H1 (cell line): ENCODE results near the gene HTRA2. TPM values are rescaled to one million over a fixed set of nuclear protein-coding genes. Genes with fewer than 3 reads are reported as not detected.
A peak's percentile ranks its signal among the peaks of the same experiment; 100 is the strongest.

Source experiments
- CHD1 ChIP-seq: IDR thresholded peaks from 2 replicates; pipeline ENCODE4 v1.6.1; 2012; ENCODE audit warnings: low read depth, low read length, improper control_type of control experiment
- CHD7 ChIP-seq: fragments of 300-600 bp; sonication (generic); IDR thresholded peaks from 2 replicates; pipeline ENCODE4 v1.7.1; 2012; ENCODE audit warnings: low read length, moderate library complexity, mild to moderate bottlenecking, inconsistent platforms; ENCODE audit not compliant: insufficient replicate concordance
- EZH2 ChIP-seq: fragments of 200-600 bp; sonication (generic); IDR thresholded peaks from 2 replicates; pipeline ENCODE4 v1.7.1; 2012; ENCODE audit warnings: low read depth, mild to moderate bottlenecking, moderate library complexity, low read length, inconsistent platforms; ENCODE audit not compliant: severe bottlenecking
- KDM4A ChIP-seq: IDR thresholded peaks from one replicate; pipeline ENCODE4 v1.7.1; 2012; ENCODE audit warnings: low read depth, mild to moderate bottlenecking, moderate library complexity, low read length, inconsistent platforms; ENCODE audit not compliant: severe bottlenecking
- POLR2A ChIP-seq, 2 experiments: IDR thresholded peaks; 1 replicate in 1 of 2; 2 replicates in 1 of 2; pipeline ENCODE4 v1.6.1; 2011; ENCODE audit warnings: low read depth in 2 of 2, low read length in 2 of 2, mild to moderate bottlenecking in 2 of 2; ENCODE audit errors: control extremely low read depth in 1 of 2
- RBBP5 ChIP-seq: IDR thresholded peaks from 2 replicates; pipeline ENCODE4 v1.7.1; 2012; ENCODE audit warnings: low read depth, mild to moderate bottlenecking, inconsistent platforms, low read length, moderate library complexity, borderline replicate concordance
- RNF2 ChIP-seq: fragments of 200-900, 300-1000 bp; sonication (generic); IDR thresholded peaks from 2 replicates; pipeline ENCODE4 v1.7.1; 2016; ENCODE audit warnings: borderline replicate concordance, low read depth, mild to moderate bottlenecking, antibody characterized with exemption, low read length; ENCODE audit not compliant: poor library complexity, severe bottlenecking; ENCODE audit errors: missing control alignments
- SAP30 ChIP-seq: fragments of 300-600 bp; sonication (generic); IDR thresholded peaks from 2 replicates; pipeline ENCODE4 v1.7.1; 2012; ENCODE audit warnings: low read length, moderate library complexity, mild to moderate bottlenecking, inconsistent platforms; ENCODE audit not compliant: insufficient read depth, insufficient replicate concordance
- SIRT6 ChIP-seq: IDR thresholded peaks from one replicate; pipeline ENCODE4 v1.7.1; 2012; ENCODE audit warnings: low read length, inconsistent platforms
- SP1 ChIP-seq: IDR thresholded peaks from 2 replicates; pipeline ENCODE4 v1.6.1; 2011; ENCODE audit warnings: low read depth, low read length
- polyA plus RNA-seq, 7 experiments: library from polyadenylated mRNA; depleted of rRNA in 3 of 7; stranded (reverse) in 5 of 7; unstranded in 2 of 7; fragments of >200 nt in 5 of 7; fragments of 200-250 nt in 2 of 7; gene quantifications; 1 replicate in 5 of 7; 2 replicates in 1 of 7; 4 replicates in 1 of 7; pipeline versions ENCODE4 v1.2.1 to v1.2.3, GENCODE V29; 2011 to 2013; ENCODE audit warnings: missing spikeins in 2 of 7, mixed read lengths in 2 of 7
- total RNA-seq: library from RNA; stranded (reverse); fragmentation: NEBNext Ultra II Directional; extraction: Animal tissue kit (Norgen Biotek cat#: 25700); gene quantifications from 2 replicates; pipeline ENCODE4 v1.2.1, GENCODE V29; 2021

Gene HTRA2
- total and polyA plus RNA-seq, 2 of the 8 experiments (the other 6 are each of a cell fraction or from before 2014, with no cell fraction given) = 21.6 to 37.6 TPM

- TF ChIP-seq CHD7 = no peak
- no peak for TF ChIP-seq RNF2
- TF ChIP-seq EZH2 = peak; percentile 55
- TF ChIP-seq RBBP5 = peak; percentile 10; the same call in 1 of the 2 replicates
- no peak for TF ChIP-seq SAP30
- 0 out of 2 replicates have a peak, but pooled peaks have one; percentile 9 for TF ChIP-seq SP1
- no peak for TF ChIP-seq POLR2A (IDR thresholded peaks at IDR 0.05; ENCODE audit: control extremely low read depth in 1 of 2, low read depth in 2 of 2, low read length in 2 of 2)
- TF ChIP-seq CHD1 = no peak
- no peak for TF ChIP-seq SIRT6
- no peak for TF ChIP-seq KDM4A
Measured at GRCh38 chr2:74548285-74548899, 18.7 kb downstream of the HTRA2 start (continued).
